ENCODE results near the gene TOB2.

- no peak for TF ChIP-seq CTCF (IDR thresholded peaks at IDR 0.05; ENCODE audit: low read length)
- TF ChIP-seq EZH2 (IDR thresholded peaks at IDR 0.05; ENCODE audit: borderline replicate concordance, low read length), result no peak
Observed at GRCh38 chr22:41437198-41437597, 9.4 kb downstream of the TOB2 start.

All from OCI-LY1 (cell line).